ENCODE results near the gene CNTN4.

GRCh38 chr3:2458816-2459215, 360.1 kb downstream of the CNTN4 start:
- TF ChIP-seq CTCF (IDR thresholded peaks at IDR 0.05) (no peak), ZNF263 (CRISPR knock-in tag; IDR thresholded peaks at IDR 0.05; ENCODE audit: low read depth) (no peak), NR2C2 (CRISPR knock-in tag; IDR thresholded peaks at IDR 0.05) (no peak), CREB1 (CRISPR knock-in tag; IDR thresholded peaks at IDR 0.05) (no peak), SOX15 (CRISPR knock-in tag; IDR thresholded peaks at IDR 0.05) (no peak), ATF2 (CRISPR knock-in tag; IDR thresholded peaks at IDR 0.05; ENCODE audit: borderline replicate concordance, low read depth) (no peak)
